22Rv1 (cell line): ENCODE results near the gene PLEKHN1.

Experiments used
- ZFX ChIP-seq: fragments of 450-650 bp; IDR thresholded peaks from 2 replicates; pipeline ENCODE4 v1.6.1; 2017; ENCODE audit warnings: antibody characterized with exemption, borderline replicate concordance
- TF ChIP-seq, protein P1 (sequence below): fragments of 450-650 bp; IDR thresholded peaks from 2 replicates; pipeline ENCODE4 v1.5.1; 2017; ENCODE audit warnings: mild to moderate bottlenecking

DNA sequence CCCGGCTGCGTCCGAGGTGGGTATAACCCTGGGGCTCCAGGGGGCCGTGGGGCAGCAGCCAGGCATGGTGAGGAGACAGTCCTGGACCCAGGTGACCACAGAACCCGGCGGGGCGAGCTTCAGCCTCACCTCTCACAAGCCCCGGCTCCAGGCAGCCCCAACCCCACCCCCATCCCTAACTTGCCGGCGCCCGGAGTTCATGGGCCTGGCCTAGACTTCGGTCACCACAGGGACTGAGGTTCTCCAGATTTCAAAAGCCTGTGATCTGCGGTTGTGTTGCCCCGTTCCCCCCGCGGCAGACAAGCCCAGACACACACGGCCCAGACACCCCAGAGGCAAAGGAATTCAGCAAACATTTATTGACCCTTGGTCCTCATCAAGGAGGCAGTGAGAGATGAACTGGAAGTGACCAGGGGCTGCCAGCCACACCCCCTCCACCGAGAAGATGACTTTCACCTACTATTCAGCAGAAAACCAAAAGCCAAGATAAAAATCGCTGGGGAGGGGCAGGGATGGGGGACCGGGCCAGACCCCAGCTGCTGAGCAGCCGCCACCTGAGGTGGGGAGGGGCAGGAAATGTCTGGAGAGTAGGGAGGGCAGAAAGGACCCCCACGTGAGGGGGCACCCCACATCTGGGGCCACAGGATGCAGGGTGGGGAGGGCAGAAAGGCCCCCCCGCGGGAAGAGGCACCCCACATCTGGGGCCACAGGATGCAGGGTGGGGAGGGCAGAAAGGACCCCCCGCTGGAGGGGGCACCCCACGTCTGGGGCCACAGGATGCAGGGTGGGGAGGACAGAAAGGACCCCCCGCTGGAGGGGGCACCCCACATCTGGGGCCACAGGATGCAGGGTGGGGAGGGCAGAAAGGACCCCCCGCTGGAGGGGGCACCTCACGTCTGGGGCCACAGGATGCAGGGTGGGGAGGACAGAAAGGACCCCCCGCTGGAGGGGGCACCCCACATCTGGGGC, 29.7 kb downstream of the PLEKHN1 start:
- TF ChIP-seq, protein P1, sequence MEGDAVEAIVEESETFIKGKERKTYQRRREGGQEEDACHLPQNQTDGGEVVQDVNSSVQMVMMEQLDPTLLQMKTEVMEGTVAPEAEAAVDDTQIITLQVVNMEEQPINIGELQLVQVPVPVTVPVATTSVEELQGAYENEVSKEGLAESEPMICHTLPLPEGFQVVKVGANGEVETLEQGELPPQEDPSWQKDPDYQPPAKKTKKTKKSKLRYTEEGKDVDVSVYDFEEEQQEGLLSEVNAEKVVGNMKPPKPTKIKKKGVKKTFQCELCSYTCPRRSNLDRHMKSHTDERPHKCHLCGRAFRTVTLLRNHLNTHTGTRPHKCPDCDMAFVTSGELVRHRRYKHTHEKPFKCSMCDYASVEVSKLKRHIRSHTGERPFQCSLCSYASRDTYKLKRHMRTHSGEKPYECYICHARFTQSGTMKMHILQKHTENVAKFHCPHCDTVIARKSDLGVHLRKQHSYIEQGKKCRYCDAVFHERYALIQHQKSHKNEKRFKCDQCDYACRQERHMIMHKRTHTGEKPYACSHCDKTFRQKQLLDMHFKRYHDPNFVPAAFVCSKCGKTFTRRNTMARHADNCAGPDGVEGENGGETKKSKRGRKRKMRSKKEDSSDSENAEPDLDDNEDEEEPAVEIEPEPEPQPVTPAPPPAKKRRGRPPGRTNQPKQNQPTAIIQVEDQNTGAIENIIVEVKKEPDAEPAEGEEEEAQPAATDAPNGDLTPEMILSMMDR: no peak
- TF ChIP-seq ZFX: no peak
